ENCODE measurements around the gene EPHB6.
A peak's percentile ranks its signal among the peaks of the same experiment; 100 is the strongest.

Gene EPHB6

DNA sequence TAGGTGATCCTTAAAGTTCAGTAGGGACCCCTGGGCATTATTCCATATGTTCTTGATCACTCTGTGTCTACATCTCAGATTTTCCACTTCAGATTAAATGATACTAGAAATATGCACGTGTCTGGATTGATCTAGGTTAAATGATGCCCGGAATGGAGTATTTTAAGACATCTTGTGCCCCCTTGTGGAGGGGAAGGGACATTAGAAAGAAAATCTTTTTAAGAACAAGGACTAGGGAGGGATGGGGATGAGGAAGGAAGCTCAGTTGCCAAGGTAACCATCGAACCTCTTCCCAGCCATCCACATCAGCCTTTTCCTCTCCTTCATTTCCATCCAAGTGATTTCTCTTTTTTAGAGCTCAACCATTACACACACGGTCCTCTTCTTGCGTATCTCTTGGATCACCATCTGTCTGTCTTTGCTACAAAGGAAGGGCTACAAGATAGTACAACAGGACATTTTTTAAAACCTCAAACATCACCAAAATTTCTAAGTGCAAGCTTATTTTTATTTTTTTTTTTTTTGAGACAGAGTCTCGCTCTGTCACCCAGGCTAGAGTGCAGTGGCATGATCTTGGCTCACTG, 43.6 kb upstream of the EPHB6 start:
- Histone ChIP-seq H3K4me1 (peaks cover 80% of the 10 kb centered on the region), H3K9me3 (no peaks in the 10 kb centered on the region), H3K36me3 (no peaks in the 10 kb centered on the region), H3K27ac (no peak overlapping the region), H3K27me3 (no peaks in the 10 kb centered on the region), H4K20me1 (peaks cover 7% of the 10 kb centered on the region; the same call in 1 of the 2 replicates), H3K4me3 (no peak overlapping the region), H3K9ac (no peak overlapping the region), H3K4me2 (peak overlapping the region; percentile 84)
- no peak for TF ChIP-seq Cebpa-rat (IDR thresholded peaks at IDR 0.05)

DNA sequence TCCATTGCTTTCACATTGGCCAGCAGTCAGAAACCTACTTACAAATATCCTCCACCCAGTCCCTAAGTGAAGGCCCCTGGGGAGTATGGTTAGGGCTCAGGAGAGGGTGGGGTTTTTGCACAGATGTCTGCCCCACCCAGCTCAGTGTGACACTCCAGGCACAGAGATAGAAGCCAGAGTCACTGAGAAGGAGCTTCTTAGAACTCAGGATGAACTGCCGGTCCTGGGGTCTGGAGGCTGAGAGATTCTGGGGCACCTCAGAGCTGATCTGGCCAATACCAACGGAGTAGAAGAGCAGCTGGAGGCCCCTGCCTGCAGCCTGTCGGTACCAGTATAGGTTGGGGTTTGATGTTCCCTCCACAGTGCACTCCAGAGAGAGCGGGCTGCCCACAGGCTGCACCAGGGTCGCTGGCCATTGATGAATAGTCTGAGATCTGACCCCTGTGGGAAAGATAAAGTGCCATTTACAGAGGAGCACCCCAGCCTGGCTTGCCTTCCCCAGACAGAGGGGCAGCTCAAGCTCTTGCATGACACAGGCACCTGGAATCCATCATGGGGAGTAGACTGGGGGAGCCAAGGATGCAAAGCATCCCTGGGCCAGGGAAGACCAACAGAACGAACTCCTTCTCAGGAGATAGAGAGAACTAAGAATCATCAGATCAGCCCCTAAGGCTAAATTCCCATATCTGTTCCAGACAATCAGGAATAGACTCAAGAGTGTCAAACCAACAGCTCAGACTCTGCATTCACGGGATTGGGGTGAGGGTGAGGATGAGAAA, 42.2 kb upstream of the EPHB6 start:
- H3K4me2 ChIP-seq, result peak overlapping the region; percentile 84
- H3K9ac ChIP-seq, result no peak overlapping the region
- H3K4me1 ChIP-seq, result peaks cover 66% of the 10 kb centered on the region

DNA sequence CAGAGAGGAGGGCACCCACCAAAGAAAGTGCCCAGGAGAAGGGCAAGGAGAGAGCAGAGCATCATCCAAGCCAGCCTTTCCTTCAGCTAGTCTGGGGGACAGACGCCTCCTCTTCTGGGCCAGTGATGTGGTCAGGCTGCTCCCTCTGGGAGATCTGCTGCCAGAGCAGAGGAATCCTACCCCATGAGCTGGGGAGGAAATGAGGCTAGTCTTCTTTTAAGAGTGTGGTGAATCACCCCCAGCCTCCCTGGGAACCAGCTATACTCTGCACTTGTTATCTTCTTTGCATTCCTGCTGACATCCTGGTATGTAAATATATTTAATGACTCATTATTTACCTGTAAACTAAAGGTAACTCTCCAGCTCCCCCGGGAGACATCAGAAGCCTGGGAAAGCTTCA, 41.6 kb upstream of the EPHB6 start:
- H3K9ac ChIP-seq, result no peak overlapping the region
- H3K4me3 ChIP-seq, result no peak overlapping the region
- peaks cover 7% of the 10 kb centered on the region; the same call in 1 of the 2 replicates for H4K20me1 ChIP-seq
- H3K36me3 ChIP-seq, result no peaks in the 10 kb centered on the region
- H3K27ac ChIP-seq, result no peak overlapping the region
- peaks cover 60% of the 10 kb centered on the region for H3K4me1 ChIP-seq
- no peaks in the 10 kb centered on the region for H3K9me3 ChIP-seq
- peak overlapping the region; percentile 84 for H3K4me2 ChIP-seq
- no peak for TF ChIP-seq Cebpa-rat (IDR thresholded peaks at IDR 0.05)
- H3K27me3 ChIP-seq, result no peaks in the 10 kb centered on the region

More for the DNA sequence above, 42.2 kb upstream of the EPHB6 start:
- no peak overlapping the region for H3K4me3 ChIP-seq
- no peaks in the 10 kb centered on the region for H3K9me3 ChIP-seq
- H3K27ac ChIP-seq, result no peak overlapping the region
- H3K36me3 ChIP-seq, result no peaks in the 10 kb centered on the region
- H3K27me3 ChIP-seq, result no peaks in the 10 kb centered on the region
- peaks cover 7% of the 10 kb centered on the region; the same call in 1 of the 2 replicates for H4K20me1 ChIP-seq
- no peak for TF ChIP-seq Cebpa-rat (IDR thresholded peaks at IDR 0.05)

DNA sequence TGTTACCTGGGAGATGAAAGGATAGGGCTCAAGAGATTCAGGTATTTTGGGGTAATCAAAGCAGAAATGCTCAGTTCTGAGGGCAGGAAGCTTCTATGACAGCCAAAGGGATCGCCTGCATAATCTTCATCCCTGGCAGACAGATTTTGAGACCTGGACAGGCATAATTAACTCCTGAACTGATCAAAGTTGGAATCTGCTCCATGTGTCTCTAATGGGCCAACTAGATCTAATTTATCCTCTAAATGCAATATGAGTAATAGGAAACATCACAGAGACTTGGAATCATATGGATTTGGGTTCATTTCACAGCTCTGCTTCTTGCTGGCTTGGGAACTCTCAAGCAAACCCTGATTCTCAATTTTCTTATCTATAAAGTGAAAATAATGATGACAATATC, 41.2 kb upstream of the EPHB6 start:
- Histone ChIP-seq H3K4me2 (peak overlapping the region; percentile 84), H3K27ac (no peak overlapping the region), H4K20me1 (peaks cover 7% of the 10 kb centered on the region; the same call in 1 of the 2 replicates), H3K9ac (no peak overlapping the region), H3K27me3 (no peaks in the 10 kb centered on the region), H3K4me1 (peaks cover 56% of the 10 kb centered on the region), H3K36me3 (no peaks in the 10 kb centered on the region), H3K9me3 (no peaks in the 10 kb centered on the region), H3K4me3 (no peak overlapping the region)
- TF ChIP-seq Cebpa-rat (IDR thresholded peaks at IDR 0.05), result no peak

DNA sequence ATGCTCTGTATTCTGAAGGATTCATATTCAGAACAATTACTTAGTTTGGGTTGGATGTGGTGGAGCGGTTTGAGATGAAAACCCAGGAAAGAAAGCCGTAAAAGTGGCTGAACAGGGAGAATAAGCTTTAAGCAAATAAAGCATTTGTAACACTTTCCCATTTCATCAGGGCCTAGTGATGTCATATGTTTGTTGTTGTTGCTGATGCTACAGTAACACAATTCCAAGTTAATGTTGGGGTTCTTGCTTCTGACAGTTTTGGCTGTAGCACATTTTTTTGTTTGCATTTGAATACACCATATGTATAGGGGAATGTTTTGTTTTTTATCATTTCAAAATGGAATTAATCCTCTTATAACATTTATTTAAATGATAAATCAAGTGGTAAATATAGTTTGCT, 40.4 kb upstream of the EPHB6 start:
- TF ChIP-seq Cebpa-rat (IDR thresholded peaks at IDR 0.05), result no peak
- no peaks in the 10 kb centered on the region for H3K36me3 ChIP-seq
- H3K27me3 ChIP-seq, result no peaks in the 10 kb centered on the region
- no peak overlapping the region for H3K4me3 ChIP-seq
- no peak overlapping the region for H3K4me2 ChIP-seq
- H3K9ac ChIP-seq, result no peak overlapping the region
- H4K20me1 ChIP-seq, result peaks cover 7% of the 10 kb centered on the region; the same call in 1 of the 2 replicates
- H3K9me3 ChIP-seq, result no peaks in the 10 kb centered on the region
- H3K4me1 ChIP-seq, result peaks cover 48% of the 10 kb centered on the region
- H3K27ac ChIP-seq, result no peak overlapping the region

DNA sequence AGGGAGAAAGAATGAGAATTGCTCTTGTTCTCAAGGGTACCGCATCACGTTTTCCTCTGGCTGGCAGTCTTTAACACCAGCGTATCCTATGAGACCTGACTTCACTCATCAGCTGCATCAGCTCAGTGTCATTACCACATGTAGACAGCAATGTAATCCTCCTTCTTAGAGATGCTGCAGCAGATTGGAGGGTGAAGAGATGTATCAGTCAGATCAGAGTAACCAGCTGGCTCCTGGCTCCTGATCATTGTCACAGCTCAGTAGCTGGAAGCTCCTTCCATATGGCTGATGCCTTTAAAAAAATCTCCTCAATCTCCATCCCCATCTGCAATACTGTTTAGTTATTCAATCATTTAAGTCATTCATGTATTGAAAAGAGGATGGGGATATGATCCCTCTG, 39.7 kb upstream of the EPHB6 start:
- H4K20me1 ChIP-seq, result peaks cover 7% of the 10 kb centered on the region; the same call in 1 of the 2 replicates
- H3K9ac ChIP-seq, result no peak overlapping the region
- no peaks in the 10 kb centered on the region for H3K27me3 ChIP-seq
- TF ChIP-seq Cebpa-rat (IDR thresholded peaks at IDR 0.05), result no peak
- peaks cover 41% of the 10 kb centered on the region for H3K4me1 ChIP-seq
- no peak overlapping the region for H3K27ac ChIP-seq
- no peaks in the 10 kb centered on the region for H3K36me3 ChIP-seq
- no peaks in the 10 kb centered on the region for H3K9me3 ChIP-seq
- H3K4me3 ChIP-seq, result no peak overlapping the region
- H3K4me2 ChIP-seq, result no peak overlapping the region

DNA sequence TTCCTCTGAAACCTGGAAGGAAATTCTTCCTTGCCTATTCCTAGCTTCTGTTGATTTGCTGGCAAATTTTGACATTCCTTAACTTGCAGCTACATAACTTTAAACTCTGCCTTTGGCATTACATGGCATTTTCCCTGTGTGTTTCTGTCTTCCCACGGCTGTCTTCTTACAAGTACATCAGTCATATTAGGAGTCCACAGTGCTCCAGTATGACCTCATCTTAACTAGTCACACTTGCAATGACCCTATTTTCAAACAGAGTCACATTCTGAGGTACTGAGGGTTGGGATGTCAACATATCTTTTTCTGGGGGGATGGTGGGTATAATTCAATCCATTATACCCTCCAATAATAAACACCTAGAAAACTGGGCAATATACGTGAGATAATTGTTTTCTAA, 37.4 kb upstream of the EPHB6 start:
- Histone ChIP-seq H3K36me3 (no peaks in the 10 kb centered on the region), H3K27me3 (no peaks in the 10 kb centered on the region), H4K20me1 (peaks cover 6% of the 10 kb centered on the region; the same call in 1 of the 2 replicates), H3K4me1 (peaks cover 17% of the 10 kb centered on the region), H3K4me3 (no peak overlapping the region), H3K27ac (no peak overlapping the region), H3K4me2 (no peak overlapping the region), H3K9me3 (no peaks in the 10 kb centered on the region), H3K9ac (no peak overlapping the region)
- TF ChIP-seq Cebpa-rat (IDR thresholded peaks at IDR 0.05), result no peak

DNA sequence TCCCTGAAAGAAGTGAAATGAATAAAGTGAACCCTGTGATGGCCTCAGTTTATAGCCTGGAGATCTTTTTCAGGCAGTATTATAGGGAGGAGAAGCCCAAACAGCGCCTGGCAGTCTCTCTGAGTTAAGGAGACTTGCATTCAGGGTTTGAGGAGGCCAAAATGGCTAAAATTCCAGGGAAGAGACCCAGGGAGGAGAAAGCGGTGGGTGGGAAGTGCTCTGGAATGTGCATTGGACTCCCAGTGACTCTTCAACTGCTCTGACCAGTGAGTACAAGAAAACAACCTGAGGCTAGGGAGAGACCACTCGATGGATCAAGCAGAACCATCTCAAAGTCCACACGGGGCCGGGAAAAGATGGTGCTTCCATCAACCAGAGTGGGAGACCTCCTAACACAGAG, 35.3 kb upstream of the EPHB6 start:
- Histone ChIP-seq H3K27me3 (no peaks in the 10 kb centered on the region), H3K9ac (no peak overlapping the region), H4K20me1 (no peaks in the 10 kb centered on the region), H3K4me3 (no peak overlapping the region), H3K4me2 (no peak overlapping the region), H3K9me3 (no peaks in the 10 kb centered on the region), H3K27ac (no peak overlapping the region), H3K36me3 (no peaks in the 10 kb centered on the region), H3K4me1 (no peaks in the 10 kb centered on the region)
- no peak for TF ChIP-seq Cebpa-rat (IDR thresholded peaks at IDR 0.05)

DNA sequence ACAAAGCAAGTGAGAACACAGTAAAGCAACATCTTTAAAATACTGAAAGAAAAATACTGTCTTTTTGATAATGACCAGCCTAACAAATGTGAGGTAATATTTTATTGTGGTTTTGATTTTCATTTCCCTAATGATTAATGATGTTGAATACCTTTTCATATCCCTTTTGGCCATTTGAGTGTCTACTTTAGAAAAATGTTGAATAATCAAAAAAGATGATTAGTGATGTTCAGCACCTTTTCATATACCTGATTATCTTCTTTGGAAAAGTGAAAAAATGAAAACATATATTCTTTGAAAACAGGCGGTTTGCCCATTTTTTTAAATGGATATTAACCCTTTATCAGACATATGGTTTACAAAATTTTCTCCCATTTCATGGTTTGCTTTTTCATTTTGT, 32.2 kb upstream of the EPHB6 start:
- Histone ChIP-seq H3K27ac (no peak overlapping the region), H3K4me1 (no peaks in the 10 kb centered on the region), H3K4me3 (no peak overlapping the region), H3K36me3 (no peaks in the 10 kb centered on the region), H3K4me2 (no peak overlapping the region), H3K9ac (no peak overlapping the region), H4K20me1 (no peaks in the 10 kb centered on the region), H3K9me3 (peaks cover 7% of the 10 kb centered on the region), H3K27me3 (no peaks in the 10 kb centered on the region)
- TF ChIP-seq Cebpa-rat (IDR thresholded peaks at IDR 0.05), result no peak

DNA sequence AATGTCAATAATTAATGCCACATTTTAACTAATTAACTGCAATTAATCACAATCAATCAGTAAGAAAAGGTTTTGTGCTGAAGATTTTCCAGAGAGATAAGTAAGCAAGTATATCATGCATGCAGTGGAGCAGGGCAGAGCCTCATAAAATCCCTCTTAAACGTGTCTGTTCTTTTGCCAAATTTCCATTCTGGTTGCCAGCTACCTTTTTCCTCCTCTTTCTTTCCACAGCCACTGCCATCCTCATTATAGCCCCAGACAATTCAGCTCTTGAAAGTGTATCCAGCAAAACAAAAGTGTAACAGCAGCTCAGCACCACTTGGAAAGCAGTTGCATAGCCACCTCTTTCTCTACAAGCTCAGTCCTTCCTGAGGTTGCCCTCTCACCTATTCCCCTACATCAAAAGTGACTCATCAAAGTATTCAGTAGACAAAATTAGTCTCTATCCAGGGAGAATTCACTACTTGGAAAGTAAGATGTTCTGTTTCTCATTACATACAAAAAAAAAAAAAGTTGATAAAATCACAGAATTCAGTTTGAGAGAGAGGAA, 26.9 kb upstream of the EPHB6 start:
- peaks cover 7% of the 10 kb centered on the region for H3K9me3 ChIP-seq
- H3K4me2 ChIP-seq, result no peak overlapping the region
- no peak for TF ChIP-seq Cebpa-rat (IDR thresholded peaks at IDR 0.05)
- no peak overlapping the region for H3K4me3 ChIP-seq
- no peaks in the 10 kb centered on the region for H4K20me1 ChIP-seq
- no peaks in the 10 kb centered on the region for H3K4me1 ChIP-seq
- H3K9ac ChIP-seq, result no peak overlapping the region
- no peaks in the 10 kb centered on the region for H3K36me3 ChIP-seq
- H3K27ac ChIP-seq, result no peak overlapping the region
- no peaks in the 10 kb centered on the region for H3K27me3 ChIP-seq

Measured in BLaER1 (cell line).